Neutrophil (primary cell): ENCODE results near the gene ZNF362.

Experiments
- H3K27ac ChIP-seq: fragments of 200-600 bp; sonication (generic); 2 replicates; pipeline ENCODE4 v1.5.1; 2016; ENCODE audit warnings: mild to moderate bottlenecking, moderate library complexity
- H3K27me3 ChIP-seq: fragments of 200-600 bp; sonication (generic); 2 replicates; pipeline ENCODE4 v1.6.0; 2016; ENCODE audit warnings: mild to moderate bottlenecking
- H3K36me3 ChIP-seq: fragments of 200-600 bp; sonication (generic); 2 replicates; pipeline ENCODE4 v1.5.1; 2017
- H3K4me1 ChIP-seq, 2 experiments: fragments of 200-600 bp in 1 of 2; sonication (generic) in 1 of 2; 1 replicate in 1 of 2; 2 replicates in 1 of 2; pipeline versions ENCODE4 v1.5.1 to v1.6.1; 2013 to 2016; ENCODE audit warnings: low read depth in 1 of 2, low read length in 1 of 2, mild to moderate bottlenecking in 1 of 2, moderate library complexity in 1 of 2; ENCODE audit not compliant: control insufficient read depth in 1 of 2, insufficient read depth in 1 of 2
- H3K4me3 ChIP-seq, 2 experiments: fragments of 200-600 bp in 1 of 2; sonication (generic) in 1 of 2; 1 replicate in 1 of 2; 2 replicates in 1 of 2; pipeline ENCODE4 v1.5.1; 2013 to 2016; ENCODE audit warnings: low read depth in 1 of 2, low read length in 1 of 2, mild to moderate bottlenecking in 1 of 2, moderate library complexity in 1 of 2
- H3K9me3 ChIP-seq: fragments of 200-600 bp; sonication (generic); 2 replicates; pipeline ENCODE4 v1.5.1; 2016
- TF ChIP-seq, protein P1 (sequence below): fragments of 200-600 bp; sonication (generic); IDR thresholded peaks from 2 replicates; pipeline ENCODE4 v1.5.1; 2016; ENCODE audit warnings: antibody characterized with exemption

Gene ZNF362

DNA sequence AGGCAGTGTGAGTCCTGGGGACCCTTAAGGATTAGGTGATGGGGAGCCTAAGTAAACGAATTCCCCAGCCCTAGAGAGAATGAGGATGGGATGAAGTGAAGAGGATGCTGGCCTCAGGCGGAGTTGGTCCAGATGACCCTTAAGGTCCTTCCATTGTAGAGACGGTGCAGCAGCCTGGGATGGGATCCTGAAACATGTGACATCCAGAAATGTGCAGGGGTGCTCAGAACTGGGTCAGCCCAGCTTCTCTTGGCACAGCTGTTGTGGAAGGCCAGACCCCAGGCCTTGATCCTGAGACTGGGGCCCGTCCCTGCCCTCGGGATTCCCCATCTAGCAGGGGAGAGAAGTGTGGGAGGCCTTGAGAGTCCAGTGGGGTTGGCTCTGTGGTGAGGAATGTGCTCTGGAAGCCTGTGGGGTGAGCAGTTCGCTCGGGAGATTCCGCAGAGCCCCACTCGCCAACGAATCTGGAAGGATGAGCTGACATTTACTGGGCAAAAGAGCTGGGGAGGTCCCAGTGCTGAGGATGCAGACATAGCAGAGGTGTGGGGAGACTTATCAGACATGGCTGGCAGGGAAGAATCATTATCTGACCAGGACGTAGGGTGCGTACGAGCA lies 36.5 kb downstream of the ZNF362 start:
- peaks cover 0 to 3% of the 10 kb centered on the region in 2 experiments for H3K4me1 ChIP-seq
- H3K36me3 ChIP-seq = peaks cover 31% of the 10 kb centered on the region
- no peak overlapping the region for H3K27ac ChIP-seq
- H3K27me3 ChIP-seq = no peaks in the 10 kb centered on the region
- H3K4me3 ChIP-seq = no peak overlapping the region
- TF ChIP-seq, protein P1, sequence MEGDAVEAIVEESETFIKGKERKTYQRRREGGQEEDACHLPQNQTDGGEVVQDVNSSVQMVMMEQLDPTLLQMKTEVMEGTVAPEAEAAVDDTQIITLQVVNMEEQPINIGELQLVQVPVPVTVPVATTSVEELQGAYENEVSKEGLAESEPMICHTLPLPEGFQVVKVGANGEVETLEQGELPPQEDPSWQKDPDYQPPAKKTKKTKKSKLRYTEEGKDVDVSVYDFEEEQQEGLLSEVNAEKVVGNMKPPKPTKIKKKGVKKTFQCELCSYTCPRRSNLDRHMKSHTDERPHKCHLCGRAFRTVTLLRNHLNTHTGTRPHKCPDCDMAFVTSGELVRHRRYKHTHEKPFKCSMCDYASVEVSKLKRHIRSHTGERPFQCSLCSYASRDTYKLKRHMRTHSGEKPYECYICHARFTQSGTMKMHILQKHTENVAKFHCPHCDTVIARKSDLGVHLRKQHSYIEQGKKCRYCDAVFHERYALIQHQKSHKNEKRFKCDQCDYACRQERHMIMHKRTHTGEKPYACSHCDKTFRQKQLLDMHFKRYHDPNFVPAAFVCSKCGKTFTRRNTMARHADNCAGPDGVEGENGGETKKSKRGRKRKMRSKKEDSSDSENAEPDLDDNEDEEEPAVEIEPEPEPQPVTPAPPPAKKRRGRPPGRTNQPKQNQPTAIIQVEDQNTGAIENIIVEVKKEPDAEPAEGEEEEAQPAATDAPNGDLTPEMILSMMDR = no peak
- no peaks in the 10 kb centered on the region for H3K9me3 ChIP-seq

DNA sequence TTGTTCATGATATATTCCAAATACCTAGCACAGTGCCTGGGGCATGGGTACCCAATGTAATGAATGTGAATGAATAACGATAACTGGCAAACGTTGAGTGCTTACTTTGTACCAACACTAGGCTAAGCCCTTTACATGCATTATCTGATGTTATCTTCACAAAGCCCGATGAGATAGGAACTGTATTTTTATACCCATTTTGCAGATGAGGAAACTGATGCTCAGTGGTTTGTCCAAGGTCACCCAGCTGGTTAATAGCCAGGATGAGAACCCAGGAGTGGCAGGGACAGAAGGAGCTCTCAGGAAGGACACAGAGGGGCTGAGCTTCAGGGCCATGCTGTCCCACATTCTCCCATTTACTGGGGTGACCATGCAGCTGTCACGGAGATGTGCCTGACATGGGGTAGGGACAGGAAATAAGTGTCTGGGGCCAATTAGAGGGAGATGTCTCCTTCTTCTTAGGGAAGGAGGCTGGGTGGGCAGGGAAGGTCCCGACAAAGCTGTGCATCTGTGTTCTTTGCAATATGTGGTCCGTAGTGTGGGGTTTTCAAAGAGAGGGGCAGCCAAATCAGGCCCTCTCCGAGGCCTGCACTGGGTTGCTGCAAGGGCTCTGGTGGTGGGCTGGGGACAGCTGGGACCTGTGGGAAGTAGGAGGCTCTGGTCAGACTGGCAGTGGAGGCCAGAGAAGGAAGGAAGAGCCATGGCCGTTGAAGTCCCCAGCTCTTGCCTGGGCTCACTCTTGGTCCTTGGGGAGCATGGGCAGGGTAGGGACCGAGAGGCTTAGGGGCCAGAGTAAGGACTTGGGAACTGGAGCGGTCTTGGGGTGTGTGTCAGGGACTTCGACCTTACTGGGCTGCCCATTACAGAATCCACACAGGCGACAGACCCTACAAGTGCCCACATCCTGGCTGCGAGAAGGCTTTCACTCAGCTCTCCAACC lies 38.0 kb downstream of the ZNF362 start:
- H3K4me1 ChIP-seq = peaks cover 9 to 13% of the 10 kb centered on the region in 2 experiments
- H3K36me3 ChIP-seq = peaks cover 31% of the 10 kb centered on the region
- H3K27ac ChIP-seq = no peak overlapping the region
- H3K9me3 ChIP-seq = no peaks in the 10 kb centered on the region
- no peak overlapping the region for H3K4me3 ChIP-seq
- TF ChIP-seq, protein P1 = no peak
- no peaks in the 10 kb centered on the region for H3K27me3 ChIP-seq

DNA sequence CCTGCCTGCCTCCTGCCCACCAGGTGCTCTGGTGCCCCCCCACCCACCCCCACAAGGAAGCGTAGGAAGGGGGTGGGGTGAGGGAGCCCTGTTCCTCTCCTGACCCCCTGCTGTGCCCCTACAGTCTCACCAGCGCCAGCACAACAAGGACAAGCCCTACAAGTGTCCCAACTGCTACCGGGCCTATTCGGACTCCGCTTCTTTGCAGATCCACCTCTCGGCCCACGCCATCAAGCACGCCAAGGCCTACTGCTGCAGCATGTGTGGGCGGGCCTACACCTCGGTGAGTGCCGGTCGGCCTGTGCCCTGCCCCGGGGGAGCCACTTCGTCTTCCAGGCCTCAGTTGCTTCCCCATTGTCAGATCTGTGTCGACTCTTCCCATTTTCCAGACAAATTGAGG lies 38.7 kb downstream of the ZNF362 start:
- Histone ChIP-seq H3K4me1 (peaks cover 9 to 13% of the 10 kb centered on the region in 2 experiments), H3K4me3 (no peak overlapping the region), H3K36me3 (peaks cover 36% of the 10 kb centered on the region), H3K27ac (peak overlapping the region; percentile 27), H3K27me3 (no peaks in the 10 kb centered on the region), H3K9me3 (no peaks in the 10 kb centered on the region)
- TF ChIP-seq, protein P1 = no peak

DNA sequence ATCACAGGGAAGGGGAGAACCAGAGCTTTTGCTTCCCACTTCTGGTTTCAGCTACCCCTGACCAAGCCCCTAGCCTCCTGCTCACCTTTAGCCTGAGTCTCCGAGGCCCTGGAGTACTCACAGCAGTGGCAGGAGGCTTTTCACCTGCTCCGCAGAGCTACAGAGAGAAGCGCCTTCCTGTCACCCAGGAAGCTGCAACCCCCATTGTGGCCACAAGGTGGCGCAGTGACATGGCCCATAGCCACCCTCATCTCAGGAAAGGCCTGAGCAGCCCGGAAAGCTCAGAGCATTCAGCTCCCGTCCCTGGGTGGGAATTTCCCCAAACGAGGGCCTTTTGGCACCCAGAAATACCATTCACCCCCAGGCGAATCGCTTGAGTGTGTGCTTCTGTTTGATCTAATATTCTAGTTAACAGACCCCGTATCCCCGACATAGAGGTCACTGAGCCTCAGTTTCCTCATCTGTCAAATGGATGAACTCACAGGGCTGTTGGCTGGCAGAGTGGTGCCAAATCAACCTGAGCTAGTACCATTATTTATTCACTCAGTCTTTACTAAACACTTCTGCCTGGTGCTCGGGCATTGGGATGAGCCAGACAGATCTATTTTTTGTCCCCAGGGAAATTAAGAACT lies 39.3 kb downstream of the ZNF362 start:
- Histone ChIP-seq H3K27ac (peak overlapping the region; percentile 27), H3K9me3 (no peaks in the 10 kb centered on the region), H3K27me3 (no peaks in the 10 kb centered on the region), H3K4me3 (no peak overlapping the region), H3K4me1 (peaks cover 11 to 16% of the 10 kb centered on the region in 2 experiments), H3K36me3 (peaks cover 36% of the 10 kb centered on the region)
- TF ChIP-seq, protein P1 = peak; percentile 96

DNA sequence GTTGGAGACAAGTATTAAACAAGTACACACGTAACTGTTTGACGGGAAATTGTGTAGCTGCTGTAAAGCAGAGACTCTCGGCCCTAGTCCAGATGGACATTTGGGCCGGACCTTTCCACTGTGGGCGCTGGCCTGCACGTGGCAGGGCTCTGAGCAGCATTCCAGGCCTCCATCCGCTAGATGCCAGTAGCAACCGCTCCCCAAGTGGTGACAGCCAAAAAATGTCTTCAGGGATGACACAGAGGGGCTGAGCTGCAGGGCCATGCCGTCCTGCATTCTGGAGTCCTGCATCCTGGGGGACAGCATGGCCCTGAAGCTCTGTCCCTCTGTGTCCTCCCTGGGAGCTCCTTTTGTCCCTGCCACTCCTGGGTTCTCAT lies 39.8 kb downstream of the ZNF362 start:
- H3K27me3 ChIP-seq = no peaks in the 10 kb centered on the region
- no peak overlapping the region for H3K4me3 ChIP-seq
- no peaks in the 10 kb centered on the region for H3K9me3 ChIP-seq
- peaks cover 16 to 21% of the 10 kb centered on the region in 2 experiments for H3K4me1 ChIP-seq
- TF ChIP-seq, protein P1 = no peak
- H3K36me3 ChIP-seq = peaks cover 36% of the 10 kb centered on the region
- no peak overlapping the region for H3K27ac ChIP-seq
